ENCODE data around the gene TTR. TPM values are rescaled to one million over a fixed set of nuclear protein-coding genes. Genes with fewer than 3 reads are reported as not detected.

TTR gene
- total and polyA plus RNA-seq, 2 experiments from 2014 or later: not detected

DNA sequence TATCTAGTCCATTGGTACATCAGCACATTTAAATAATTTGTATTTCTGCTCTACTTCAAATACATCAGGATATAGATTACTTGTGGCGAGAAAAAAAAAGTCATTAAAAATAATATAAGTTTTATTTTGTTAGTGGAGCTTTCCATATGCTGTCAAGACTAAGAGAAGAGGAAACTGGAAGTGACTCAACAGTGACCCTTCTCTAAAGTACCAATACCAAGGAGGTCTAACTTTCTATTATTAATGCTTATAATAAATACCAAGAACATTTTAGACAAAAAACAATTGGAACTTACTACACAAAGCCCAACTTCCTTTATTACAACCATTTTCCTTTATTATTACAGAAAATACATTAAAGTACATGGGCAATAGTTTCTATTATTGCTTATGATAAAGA lies 39.8 kb downstream of the TTR start (continued):
- TF ChIP-seq CREB1 (CRISPR knock-in tag; IDR thresholded peaks at IDR 0.05; ENCODE audit: low read depth) (no peak), ZNF331 (CRISPR knock-in tag; IDR thresholded peaks at IDR 0.05; ENCODE audit: low read depth) (no peak), REST (IDR thresholded peaks at IDR 0.05; ENCODE audit: unreplicated experiment) (no peak)

- Histone ChIP-seq H4K20me1 (replicated peaks; ENCODE audit: insufficient read depth) (no peaks in the 10 kb centered on the region), H3F3A (replicated peaks; ENCODE audit: low read depth) (no peaks in the 10 kb centered on the region), H3K4me3 (no peak overlapping the region), H3K27me3 (ENCODE audit: insufficient read depth) (no peaks in the 10 kb centered on the region), H3K79me2 (replicated peaks; ENCODE audit: insufficient read depth) (no peaks in the 10 kb centered on the region), H3K4me1 (ENCODE audit: insufficient read depth) (no peaks in the 10 kb centered on the region), H3K9me2 (ENCODE audit: insufficient read depth) (no peaks in the 10 kb centered on the region), H2AFZ (no peak overlapping the region), H3K36me3 (ENCODE audit: insufficient read depth) (peaks cover 5% of the 10 kb centered on the region), H3K4me2 (no peak overlapping the region), H3K27ac (ENCODE audit: low read depth) (no peak overlapping the region)
- Mint-ChIP-seq H3K27me3 (ENCODE audit: insufficient read depth, low read depth, poor library complexity) (peaks cover 3% of the 10 kb centered on the region), H3K9me3 (peaks cover 6% of the 10 kb centered on the region), H3K4me3 (no peak overlapping the region), H3K36me3 (ENCODE audit: low read depth) (peaks cover 45% of the 10 kb centered on the region), H3K4me1 (peaks cover 5% of the 10 kb centered on the region; the same call in 1 of the 3 replicates), H3K27ac (no peak overlapping the region)
- no peak for DNase-seq (ENCODE audit: low spot score)
- no peak for ATAC-seq
- TF ChIP-seq REST (IDR thresholded peaks at IDR 0.05; ENCODE audit: unreplicated experiment): no peak
- TF ChIP-seq EZH2 (IDR thresholded peaks at IDR 0.05; ENCODE audit: low read depth, unreplicated experiment): no peak
- TF ChIP-seq NANOG (IDR thresholded peaks at IDR 0.05; ENCODE audit: borderline replicate concordance): no peak
- TF ChIP-seq CREB1 (CRISPR knock-in tag; IDR thresholded peaks at IDR 0.05; ENCODE audit: low read depth): no peak
- no peak for TF ChIP-seq STAT1 (IDR thresholded peaks at IDR 0.05; ENCODE audit: unreplicated experiment)
- TF ChIP-seq ZNF114 (CRISPR knock-in tag; IDR thresholded peaks at IDR 0.05): no peak
- no peak for TF ChIP-seq CTCF (conservative IDR thresholded peaks at IDR 0.05; ENCODE audit: low read depth in 2 of 2)
- TF ChIP-seq EZH2phosphoT487 (IDR thresholded peaks at IDR 0.05; ENCODE audit: unreplicated experiment): no peak
- no peak for TF ChIP-seq ZNF462 (CRISPR knock-in tag; IDR thresholded peaks at IDR 0.05)
These were observed 40.7 kb downstream of the TTR start for GRCh38 chr18:31632356-31632755.
